Fibroblast of skin of right biceps (primary cell): ENCODE data around the gene ISYNA1.
A peak's percentile ranks its signal among the peaks of the same experiment; 100 is the strongest.
"Not testable (repeated sequence)": the region's sequence is repeated elsewhere in the genome, so short reads cannot be mapped to it uniquely, and the experiment has no call there.

Source experiments
- DNase-seq: peaks from one replicate; pipeline ENCODE4 v3.0.0-alpha.2; 2013

The ISYNA1 gene

DNA sequence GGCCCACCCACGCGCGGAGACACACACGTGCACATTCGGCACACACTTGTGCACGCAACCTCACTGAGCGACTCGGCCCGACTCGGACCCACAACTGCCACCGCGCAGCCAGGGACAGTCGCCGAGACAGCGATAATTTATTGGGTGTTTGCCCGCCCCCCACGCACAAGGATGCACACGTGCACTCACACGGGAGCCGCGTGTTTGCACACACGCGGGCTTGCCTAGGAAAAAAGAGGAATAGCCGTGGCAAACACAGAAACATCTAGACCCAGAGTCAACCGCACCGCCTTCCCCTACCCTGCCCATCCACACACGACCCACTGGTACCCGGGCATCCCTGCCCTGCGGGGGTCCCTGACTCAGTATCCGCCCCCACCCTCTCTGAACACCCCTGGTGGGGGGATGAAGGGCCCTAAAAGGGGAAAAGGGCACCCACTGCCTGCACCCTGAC, 19.9 kb downstream of the ISYNA1 start:
- DNase-seq: no peak

DNA sequence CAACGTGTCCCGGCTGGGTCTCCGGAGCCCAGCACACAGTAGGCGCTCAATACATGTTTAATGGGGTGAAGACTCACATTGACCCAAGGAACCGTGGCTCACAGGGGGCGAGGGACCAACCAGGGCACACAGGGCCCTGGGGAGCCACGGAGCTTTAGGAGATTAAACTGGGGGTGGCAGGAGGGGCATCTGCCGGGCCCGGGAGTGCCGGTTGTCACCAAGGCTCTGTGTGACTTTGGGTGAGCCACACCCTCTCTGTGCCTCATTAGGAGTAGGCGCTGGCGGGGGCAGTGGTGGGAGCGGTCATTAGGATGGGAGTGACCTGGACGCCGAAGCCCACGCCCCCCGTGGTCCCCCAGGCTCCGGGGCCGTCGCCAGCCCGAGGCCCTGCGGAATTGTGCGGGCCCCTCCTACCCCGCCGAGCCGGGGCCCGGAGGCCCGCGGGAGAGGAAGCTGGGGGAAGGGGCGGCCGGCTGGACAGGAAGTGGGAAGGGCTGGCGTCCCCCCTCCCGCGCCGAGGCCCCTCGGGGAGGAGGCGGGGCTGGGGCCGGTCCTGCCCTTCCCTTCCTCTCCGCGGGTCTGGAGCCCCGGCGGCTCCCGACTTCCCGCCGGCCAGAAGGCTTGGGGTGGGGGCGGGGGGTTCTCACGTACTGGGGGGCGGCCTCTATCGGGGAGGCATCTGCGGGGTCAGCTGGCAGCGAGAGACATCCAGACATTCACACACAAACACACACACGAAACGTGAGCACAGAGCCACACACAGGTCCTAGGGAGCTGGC, 20.5 kb downstream of the ISYNA1 start:
- peak; percentile 93 for DNase-seq

DNA sequence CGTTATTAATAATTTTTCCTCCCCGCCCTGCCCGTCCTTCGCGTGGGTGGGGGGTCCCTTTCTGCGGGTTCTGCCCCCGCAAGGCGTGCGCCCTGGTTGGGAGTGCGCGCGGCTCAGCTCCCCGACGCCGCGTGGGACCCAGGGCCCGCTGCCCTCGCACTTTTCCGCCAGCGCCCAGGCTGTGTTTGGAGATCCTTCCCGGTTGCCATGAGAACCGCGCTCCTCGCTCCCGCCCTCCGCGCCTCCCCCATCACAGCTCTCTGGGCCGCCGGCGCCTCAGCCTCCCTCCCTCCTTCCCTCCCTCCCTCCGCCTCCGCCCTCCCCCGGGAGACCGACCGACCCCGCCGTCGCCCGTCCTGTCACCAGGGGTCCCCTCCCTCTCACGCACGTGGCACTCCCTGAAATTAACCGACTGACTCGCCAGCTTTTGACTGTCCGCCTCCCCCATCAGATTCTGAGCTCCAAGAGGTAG, 21.1 kb downstream of the ISYNA1 start:
- DNase-seq: peak; percentile 94

GRCh38 chr19:18415178-18415867, 22.6 kb downstream of the ISYNA1 start:
- DNase-seq: peak; percentile 85

- no peak for DNase-seq
Observed at GRCh38 chr19:18414504-18415177, 23.3 kb downstream of the ISYNA1 start.

- DNase-seq: no peak
Observed at GRCh38 chr19:18412610-18413239, 25.2 kb downstream of the ISYNA1 start.

DNA sequence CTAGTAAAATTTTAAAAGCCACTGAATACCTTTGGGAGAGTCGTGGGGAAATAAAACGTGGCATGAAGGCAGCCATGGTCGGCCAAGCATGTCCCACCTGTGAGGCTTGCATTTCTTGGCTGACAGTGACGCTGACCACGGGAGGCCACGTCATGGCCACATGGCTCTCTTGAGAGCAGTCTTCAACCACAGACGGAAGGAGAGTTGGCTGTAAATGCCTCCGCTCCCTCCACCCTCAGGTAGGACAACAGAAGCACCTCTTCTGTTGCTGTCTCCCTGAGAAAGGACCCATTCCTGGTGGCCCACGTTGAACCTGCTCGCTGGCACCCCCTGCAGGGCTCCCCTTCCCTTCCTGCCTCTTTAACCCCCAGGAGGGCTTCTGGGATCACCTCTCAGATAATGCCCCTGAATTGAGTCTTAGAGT, 29.9 kb downstream of the ISYNA1 start:
- no peak for DNase-seq

GRCh38 chr19:18406749-18407148, 31.2 kb downstream of the ISYNA1 start:
- no peak for DNase-seq

DNA sequence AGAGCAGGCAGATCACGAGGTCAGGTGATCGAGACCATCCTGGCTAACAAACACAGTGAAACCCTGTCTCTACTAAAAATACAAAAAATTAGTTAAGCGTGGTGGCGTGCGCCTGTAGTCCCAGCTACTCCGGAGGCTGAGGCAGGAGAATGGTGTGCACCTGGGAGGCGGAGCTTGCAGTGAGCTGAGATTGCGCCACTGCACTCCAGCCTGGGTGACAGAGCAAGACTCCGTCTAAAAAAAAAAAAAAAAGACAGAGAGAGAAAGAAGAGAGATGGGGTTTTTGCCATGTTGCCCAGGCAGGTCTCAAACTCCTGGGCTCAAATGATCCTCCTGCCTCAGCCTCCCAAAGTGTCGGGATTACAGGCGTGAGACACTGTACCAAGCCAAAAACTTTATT, 32.2 kb downstream of the ISYNA1 start:
- not testable (repeated sequence) for DNase-seq

GRCh38 chr19:18402455-18403248, 35.3 kb downstream of the ISYNA1 start:
- DNase-seq: not testable (repeated sequence)

- peak; percentile 64 for DNase-seq
Observed at GRCh38 chr19:18401580-18402112, 36.3 kb downstream of the ISYNA1 start.

- DNase-seq: peak; percentile 50
Observed at GRCh38 chr19:18399008-18399407, 38.9 kb downstream of the ISYNA1 start.

DNA sequence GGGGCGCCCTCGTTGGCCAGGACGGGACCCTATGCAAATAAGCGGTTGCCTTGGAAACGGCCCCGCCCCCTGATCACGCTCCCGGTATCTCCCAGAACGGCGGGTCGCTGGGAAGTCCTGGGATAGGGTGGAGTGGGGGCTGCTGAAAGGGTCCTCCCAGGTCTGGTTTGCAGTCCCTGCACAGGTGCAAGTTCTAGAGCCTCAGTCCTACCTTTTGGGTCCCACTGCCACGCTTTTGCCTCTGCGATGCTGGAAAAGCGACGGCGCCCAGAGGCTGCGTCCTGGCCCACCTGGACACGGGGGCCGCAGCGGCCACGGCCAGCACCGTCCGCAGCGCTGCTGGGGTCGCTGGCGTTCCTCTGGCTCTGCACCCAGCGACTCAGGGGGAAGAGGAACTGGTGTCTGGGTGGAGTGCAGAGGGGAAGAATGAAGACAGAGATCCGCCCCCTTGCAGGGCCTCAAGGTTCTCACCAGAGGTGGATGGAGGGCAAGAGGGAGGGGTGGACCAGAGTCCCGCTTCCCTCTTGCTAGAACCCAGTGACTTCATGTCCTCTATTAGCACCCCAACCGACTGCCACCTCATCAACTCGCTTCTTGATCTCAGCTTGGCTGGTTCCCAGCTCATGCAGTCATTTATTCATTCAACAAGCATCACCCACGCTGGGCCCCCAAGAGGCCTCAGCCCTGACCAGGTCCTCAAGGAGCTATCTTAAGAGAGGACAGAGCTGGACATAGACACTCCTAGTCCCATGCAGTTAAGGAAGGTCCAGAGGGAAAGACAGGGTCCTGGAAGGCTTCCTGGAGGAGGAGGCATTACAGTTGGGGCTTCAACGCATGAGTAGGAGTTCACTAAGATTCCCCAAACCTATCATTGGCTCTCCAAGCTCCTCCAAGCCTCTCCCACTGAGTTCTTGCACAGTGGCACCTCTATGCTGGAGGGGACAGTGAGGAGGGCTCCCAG, 40.4 kb downstream of the ISYNA1 start, which contains the start of gene LRRC25:
LRRC25 (minus strand) TSS at position 381 of the 961 bp plus-strand sequence. CDS start 659 bp downstream, outside the sequence.
- no peak for DNase-seq

DNA sequence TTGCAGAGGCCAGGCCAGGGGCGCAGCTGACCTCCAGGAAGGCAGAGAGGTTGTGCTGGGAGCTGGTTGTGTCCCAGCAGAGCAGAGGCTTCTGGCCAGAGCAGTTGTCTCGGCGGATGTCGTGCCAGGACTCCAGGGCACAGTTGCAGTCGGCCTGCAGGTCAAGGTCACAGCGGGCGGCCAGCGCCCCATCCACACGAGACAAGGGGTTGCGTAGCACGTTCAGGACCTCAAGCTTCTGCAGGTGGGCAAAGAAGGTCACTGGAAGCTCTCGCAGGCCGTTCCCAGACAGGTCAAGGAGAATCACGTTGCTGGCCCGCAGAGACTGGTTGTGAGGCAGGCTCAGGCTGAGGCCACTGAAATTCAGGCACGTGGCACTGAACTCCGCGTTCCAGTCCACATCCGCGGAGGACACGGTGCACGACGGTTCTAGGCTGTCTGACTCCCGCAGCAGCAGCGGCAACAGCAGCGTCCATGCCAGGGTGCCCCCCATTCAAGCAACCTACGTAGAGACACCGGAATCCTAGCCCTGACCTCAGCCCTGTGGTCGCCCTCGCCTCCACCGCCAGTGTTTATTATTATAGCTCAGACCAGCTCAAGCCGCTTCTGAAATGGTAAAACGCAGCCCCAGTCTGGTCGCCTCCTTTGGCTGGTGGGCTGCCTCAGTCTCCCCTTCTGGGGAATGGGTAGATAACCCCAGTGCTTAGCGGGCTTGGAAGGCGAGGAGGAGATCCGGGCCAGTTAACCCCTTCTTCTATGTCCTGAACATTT, 41.3 kb downstream of the ISYNA1 start:
- DNase-seq: no peak

- no peak for DNase-seq
Observed at GRCh38 chr19:18393836-18394235, 44.1 kb downstream of the ISYNA1 start.

GRCh38 chr19:18392926-18393325, 45.0 kb downstream of the ISYNA1 start:
- DNase-seq: no peak

GRCh38 chr19:18392417-18392816, 45.5 kb downstream of the ISYNA1 start:
- DNase-seq: no peak

DNA sequence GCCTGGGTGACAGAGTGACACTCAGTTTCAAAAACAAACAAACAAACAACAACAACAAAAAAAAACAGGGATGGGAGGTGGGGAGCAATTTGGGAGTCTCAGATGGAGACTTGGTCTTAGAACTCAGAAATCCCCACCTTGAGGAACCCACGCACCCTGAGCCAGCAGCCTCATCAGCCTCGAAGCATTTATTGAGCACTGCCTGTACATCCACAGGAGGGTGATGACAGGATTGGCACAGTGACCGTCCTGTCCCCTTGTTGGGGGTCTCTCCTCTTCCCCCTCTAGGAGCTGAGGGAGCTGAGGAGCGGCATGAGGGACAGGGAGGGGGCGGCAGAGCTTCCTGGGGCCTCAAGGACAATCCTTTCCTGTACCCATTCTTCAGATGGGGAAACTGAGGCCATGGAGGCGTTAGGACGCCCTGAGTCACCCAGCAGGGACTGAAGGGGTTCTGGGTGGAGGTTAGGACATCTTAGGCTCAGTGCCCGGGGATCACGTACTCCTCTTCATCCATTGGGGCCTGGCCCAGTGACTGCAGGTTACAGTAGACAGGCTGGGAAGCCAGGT, 46.3 kb downstream of the ISYNA1 start:
- DNase-seq: no peak
